ENCODE results near the gene SLCO3A1.

SLCO3A1 gene

DNA sequence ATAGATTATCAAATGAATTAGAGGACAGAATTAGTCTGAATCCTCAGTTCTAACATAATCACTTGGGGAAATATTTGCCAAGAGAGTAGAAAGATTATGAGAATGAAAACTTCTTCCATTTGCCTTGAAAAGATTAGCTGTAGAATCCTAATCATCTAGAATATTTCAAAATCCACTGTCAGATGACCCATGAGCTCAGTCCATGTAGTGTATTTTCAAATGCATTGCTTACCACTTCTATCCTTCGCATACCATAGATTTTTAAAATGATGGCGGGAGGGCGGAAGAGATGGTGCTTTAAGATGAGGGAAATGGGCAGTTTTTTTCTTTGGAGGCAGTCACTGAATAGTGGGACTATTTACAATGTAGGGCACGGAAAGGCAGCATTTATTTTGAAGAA, 136.3 kb downstream of the SLCO3A1 start:
- no peak overlapping the region for H3K4me3 ChIP-seq (ENCODE audit: control insufficient read depth, low read depth, low read length)
- no peak for DNase-seq (ENCODE audit: low read depth)
- TF ChIP-seq, protein P1, sequence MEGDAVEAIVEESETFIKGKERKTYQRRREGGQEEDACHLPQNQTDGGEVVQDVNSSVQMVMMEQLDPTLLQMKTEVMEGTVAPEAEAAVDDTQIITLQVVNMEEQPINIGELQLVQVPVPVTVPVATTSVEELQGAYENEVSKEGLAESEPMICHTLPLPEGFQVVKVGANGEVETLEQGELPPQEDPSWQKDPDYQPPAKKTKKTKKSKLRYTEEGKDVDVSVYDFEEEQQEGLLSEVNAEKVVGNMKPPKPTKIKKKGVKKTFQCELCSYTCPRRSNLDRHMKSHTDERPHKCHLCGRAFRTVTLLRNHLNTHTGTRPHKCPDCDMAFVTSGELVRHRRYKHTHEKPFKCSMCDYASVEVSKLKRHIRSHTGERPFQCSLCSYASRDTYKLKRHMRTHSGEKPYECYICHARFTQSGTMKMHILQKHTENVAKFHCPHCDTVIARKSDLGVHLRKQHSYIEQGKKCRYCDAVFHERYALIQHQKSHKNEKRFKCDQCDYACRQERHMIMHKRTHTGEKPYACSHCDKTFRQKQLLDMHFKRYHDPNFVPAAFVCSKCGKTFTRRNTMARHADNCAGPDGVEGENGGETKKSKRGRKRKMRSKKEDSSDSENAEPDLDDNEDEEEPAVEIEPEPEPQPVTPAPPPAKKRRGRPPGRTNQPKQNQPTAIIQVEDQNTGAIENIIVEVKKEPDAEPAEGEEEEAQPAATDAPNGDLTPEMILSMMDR (conservative IDR thresholded peaks at IDR 0.05; ENCODE audit: control insufficient read depth, insufficient read depth, low read depth, low read length): no peak

DNA sequence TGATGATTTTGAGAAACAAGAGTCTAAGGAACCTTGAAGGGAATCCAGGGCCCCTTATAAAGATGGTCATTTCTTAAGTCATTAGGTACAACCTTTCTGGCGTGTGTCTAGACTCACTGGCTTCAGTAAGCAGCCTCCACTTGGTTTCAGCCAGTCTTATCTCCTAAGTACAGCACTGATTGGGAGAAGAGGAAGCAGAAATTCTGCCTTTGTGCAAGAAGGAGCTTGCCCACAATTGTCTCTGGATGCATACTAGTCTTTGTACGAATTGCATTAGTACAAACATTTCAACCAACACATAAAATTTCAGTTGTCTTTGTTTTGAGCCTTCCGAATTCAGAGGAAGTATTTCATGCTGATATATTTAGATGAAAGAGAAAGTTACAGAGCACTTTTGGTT, 139.4 kb downstream of the SLCO3A1 start:
- H3K4me3 ChIP-seq (ENCODE audit: control insufficient read depth, low read depth, low read length): no peak overlapping the region
- DNase-seq (ENCODE audit: low read depth): no peak
- TF ChIP-seq, protein P1 (conservative IDR thresholded peaks at IDR 0.05; ENCODE audit: control insufficient read depth, insufficient read depth, low read depth, low read length): no peak

DNA sequence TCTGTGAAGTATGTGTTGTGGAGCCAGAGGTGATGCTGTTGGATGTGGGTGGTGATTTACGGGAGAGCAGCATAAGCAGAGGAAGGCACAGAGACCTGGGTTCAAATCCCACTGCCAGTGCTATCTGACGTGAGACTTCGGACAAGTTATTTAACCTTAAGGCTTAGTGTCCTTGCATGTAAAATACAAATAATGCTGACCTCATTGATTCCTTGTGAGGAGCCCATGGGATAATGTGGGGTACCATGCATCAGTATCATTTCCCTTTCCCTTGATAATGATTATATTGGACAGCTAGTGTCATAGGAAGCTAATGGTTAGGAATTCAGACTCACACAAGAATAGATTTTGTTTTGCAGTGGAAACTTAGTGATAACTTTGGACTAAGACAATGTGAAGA, 141.6 kb downstream of the SLCO3A1 start:
- TF ChIP-seq, protein P1 (conservative IDR thresholded peaks at IDR 0.05; ENCODE audit: control insufficient read depth, insufficient read depth, low read depth, low read length): no peak
- H3K4me3 ChIP-seq (ENCODE audit: control insufficient read depth, low read depth, low read length): no peak overlapping the region
- no peak for DNase-seq (ENCODE audit: low read depth)

DNA sequence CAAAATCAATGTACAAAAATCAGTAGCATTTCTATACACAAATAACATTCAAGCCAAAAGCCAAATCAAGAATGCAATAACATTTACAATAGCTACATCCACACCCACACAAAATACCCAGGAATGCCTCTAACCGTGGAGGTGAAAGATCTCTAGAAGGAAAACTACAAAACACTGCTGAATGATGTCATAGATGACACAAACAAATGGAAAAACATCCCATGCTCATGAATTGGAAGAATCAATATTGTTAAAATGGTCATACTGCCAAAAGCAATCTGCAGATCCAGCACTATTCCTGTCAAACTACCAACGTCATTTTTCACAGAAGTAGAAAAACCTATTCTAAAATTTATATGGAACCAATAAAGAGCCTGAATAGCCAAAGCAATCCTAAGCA, 143.7 kb downstream of the SLCO3A1 start:
- no peak overlapping the region for H3K4me3 ChIP-seq (ENCODE audit: control insufficient read depth, low read depth, low read length)
- TF ChIP-seq, protein P1 (conservative IDR thresholded peaks at IDR 0.05; ENCODE audit: control insufficient read depth, insufficient read depth, low read depth, low read length): no peak

DNA sequence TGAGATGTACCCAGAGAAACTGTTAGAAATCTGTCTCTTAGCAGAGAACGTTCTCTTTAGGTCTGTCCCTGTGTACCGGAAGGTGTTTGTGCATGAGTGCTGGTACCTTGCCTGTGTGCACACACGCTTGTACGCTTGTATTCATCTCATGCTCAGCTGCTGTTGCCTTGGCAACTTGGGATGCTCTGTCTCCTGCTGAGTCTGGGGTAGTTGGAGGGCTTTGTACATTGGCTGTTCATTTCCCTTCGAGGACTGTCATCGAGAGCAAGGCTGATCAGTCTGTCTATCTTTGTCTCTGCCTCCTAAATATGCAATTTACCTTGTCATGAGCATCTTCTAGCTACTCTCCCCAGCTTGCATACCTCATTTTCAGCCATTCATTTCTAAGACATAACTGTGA, 147.2 kb downstream of the SLCO3A1 start:
- TF ChIP-seq, protein P1 (conservative IDR thresholded peaks at IDR 0.05; ENCODE audit: control insufficient read depth, insufficient read depth, low read depth, low read length): no peak
- no peak for DNase-seq (ENCODE audit: low read depth)
- H3K4me3 ChIP-seq (ENCODE audit: control insufficient read depth, low read depth, low read length): no peak overlapping the region

More for the DNA sequence above, 143.7 kb downstream of the SLCO3A1 start:
- DNase-seq (ENCODE audit: low read depth): no peak

DNA sequence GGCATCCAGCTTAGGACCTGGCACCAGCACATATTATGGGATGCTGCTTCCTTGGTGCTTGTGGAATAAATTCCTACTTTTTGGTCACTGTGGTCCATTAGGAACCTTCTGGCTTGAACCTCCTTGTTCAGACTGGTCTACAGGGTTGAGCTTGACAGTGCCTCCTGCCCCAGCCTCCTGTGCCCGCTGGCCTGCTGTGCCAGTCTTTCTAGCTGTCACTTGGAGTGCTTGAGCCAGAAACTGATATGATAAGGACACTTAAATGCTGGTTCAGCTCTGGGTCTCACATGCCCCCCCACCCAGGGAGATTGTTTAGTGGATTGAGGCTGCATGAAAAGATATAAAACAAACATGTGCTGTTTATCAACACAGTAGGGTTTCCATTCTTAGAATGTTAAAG, 147.8 kb downstream of the SLCO3A1 start:
- TF ChIP-seq, protein P1 (conservative IDR thresholded peaks at IDR 0.05; ENCODE audit: control insufficient read depth, insufficient read depth, low read depth, low read length): no peak
- no peak for DNase-seq (ENCODE audit: low read depth)

DNA sequence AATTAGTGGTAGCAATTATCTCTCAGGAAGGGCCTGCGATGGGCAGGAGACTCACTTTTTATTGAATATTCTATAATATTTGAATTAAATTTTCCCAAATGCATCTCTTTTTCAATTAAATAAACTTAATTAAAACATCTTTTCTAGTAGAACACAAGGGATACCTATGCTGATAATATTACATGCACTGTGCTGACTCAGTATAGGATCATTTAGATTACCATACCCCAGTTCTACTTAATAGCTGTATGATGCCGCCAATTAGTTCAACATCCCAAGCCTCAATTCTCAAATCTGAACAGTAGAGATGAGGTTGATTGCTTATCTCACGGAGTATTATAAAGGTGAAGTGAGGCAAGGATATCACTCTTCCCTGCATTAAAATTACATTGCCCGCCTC, 149.2 kb downstream of the SLCO3A1 start:
- no peak for DNase-seq (ENCODE audit: low read depth)
- TF ChIP-seq, protein P1 (conservative IDR thresholded peaks at IDR 0.05; ENCODE audit: control insufficient read depth, insufficient read depth, low read depth, low read length): no peak
- H3K4me3 ChIP-seq (ENCODE audit: control insufficient read depth, low read depth, low read length): no peak overlapping the region

More for the DNA sequence above, 147.8 kb downstream of the SLCO3A1 start:
- no peak overlapping the region for H3K4me3 ChIP-seq (ENCODE audit: control insufficient read depth, low read depth, low read length)

Measured in fibroblast of mammary gland (primary cell).